ENCODE results near the gene DNAJB8.

- TF ChIP-seq POLR2A (IDR thresholded peaks at IDR 0.05; ENCODE audit: extremely low read depth, insufficient read length) = no peak
- no peak for TF ChIP-seq CTCF (IDR thresholded peaks at IDR 0.05; ENCODE audit: low read depth, low read length)
Observed at GRCh38 chr3:128490915-128491690, 24.4 kb upstream of the DNAJB8 start.

Measured in NB4 (cell line).